ENCODE results near the gene BLOC1S1. TPM values are rescaled to one million over a fixed set of nuclear protein-coding genes. Genes with fewer than 3 reads are reported as not detected.
A peak's percentile ranks its signal among the peaks of the same experiment; 100 is the strongest.

BLOC1S1 gene
- total and polyA plus RNA-seq, 10 of the 15 experiments (the other 5 are each of a cell fraction or from before 2014, with no cell fraction given) = 126 to 285 (median 166) TPM

DNA sequence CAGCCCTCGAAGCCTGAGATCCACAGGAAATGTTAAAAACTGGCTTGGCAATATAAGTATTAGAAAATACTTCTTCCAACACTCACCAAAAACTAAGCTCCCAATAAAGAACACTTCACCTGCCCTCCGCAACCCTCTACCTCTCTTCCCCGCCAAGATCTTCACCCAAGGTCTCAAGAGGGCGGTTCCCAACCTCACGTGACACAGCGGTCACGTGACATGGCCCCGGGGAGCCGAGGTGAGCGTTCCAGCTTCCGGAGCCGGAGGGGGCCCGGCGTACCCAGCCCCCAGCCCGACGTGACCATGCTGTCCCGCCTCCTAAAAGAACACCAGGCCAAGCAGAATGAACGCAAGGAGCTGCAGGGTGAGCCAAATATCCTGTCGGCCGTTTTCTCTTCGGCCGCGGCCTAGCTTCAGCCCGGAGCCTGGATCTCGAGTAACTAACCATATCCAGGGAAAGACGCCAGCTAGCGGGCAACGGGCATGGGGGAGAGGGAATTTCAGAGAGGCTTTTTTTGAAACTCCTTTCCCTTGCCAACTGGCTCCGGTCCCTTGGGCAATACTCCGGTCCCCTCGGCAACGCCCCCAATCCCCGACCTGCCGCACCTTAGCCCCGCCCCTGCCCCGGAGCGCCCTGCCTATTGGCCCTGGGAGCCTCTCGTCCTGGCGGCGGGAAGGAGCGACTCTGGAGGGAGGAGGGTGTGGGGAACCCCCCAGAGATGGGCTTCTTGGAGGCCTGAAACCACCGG is at the start of gene BLOC1S1 (continued):
- TF ChIP-seq, protein P1, sequence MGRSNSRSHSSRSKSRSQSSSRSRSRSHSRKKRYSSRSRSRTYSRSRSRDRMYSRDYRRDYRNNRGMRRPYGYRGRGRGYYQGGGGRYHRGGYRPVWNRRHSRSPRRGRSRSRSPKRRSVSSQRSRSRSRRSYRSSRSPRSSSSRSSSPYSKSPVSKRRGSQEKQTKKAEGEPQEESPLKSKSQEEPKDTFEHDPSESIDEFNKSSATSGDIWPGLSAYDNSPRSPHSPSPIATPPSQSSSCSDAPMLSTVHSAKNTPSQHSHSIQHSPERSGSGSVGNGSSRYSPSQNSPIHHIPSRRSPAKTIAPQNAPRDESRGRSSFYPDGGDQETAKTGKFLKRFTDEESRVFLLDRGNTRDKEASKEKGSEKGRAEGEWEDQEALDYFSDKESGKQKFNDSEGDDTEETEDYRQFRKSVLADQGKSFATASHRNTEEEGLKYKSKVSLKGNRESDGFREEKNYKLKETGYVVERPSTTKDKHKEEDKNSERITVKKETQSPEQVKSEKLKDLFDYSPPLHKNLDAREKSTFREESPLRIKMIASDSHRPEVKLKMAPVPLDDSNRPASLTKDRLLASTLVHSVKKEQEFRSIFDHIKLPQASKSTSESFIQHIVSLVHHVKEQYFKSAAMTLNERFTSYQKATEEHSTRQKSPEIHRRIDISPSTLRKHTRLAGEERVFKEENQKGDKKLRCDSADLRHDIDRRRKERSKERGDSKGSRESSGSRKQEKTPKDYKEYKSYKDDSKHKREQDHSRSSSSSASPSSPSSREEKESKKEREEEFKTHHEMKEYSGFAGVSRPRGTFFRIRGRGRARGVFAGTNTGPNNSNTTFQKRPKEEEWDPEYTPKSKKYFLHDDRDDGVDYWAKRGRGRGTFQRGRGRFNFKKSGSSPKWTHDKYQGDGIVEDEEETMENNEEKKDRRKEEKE (IDR thresholded peaks at IDR 0.05) = no peak
- no peak for TF ChIP-seq NFXL1 (IDR thresholded peaks at IDR 0.05; ENCODE audit: borderline replicate concordance)
- TF ChIP-seq EGR1 (IDR thresholded peaks at IDR 0.05; ENCODE audit: borderline replicate concordance in 1 of 2, low read depth in 2 of 2, low read length in 2 of 2) = peak; percentile 21 to 57
- TF ChIP-seq PML (IDR thresholded peaks at IDR 0.05; ENCODE audit: low read length) = 0 out of 2 replicates have a peak, but pooled peaks have one; percentile 58
- TF ChIP-seq CREB1 (IDR thresholded peaks at IDR 0.05; ENCODE audit: low read depth) = peak; percentile 58; the same call in 1 of the 2 replicates
- peak; percentile 39 for TF ChIP-seq FOS (IDR thresholded peaks at IDR 0.05; ENCODE audit: borderline replicate concordance, extremely low read depth, insufficient read length)
- TF ChIP-seq, protein P2, sequence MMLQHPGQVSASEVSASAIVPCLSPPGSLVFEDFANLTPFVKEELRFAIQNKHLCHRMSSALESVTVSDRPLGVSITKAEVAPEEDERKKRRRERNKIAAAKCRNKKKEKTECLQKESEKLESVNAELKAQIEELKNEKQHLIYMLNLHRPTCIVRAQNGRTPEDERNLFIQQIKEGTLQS (IDR thresholded peaks at IDR 0.05; ENCODE audit: borderline replicate concordance, extremely low read depth, low read depth, low read length) = peak; percentile 99
- TF ChIP-seq STAT3 (IDR thresholded peaks at IDR 0.05; ENCODE audit: low read depth, low read length) = no peak
- TF ChIP-seq EED (IDR thresholded peaks at IDR 0.05; ENCODE audit: low read depth) = peak; percentile 55
- peak; percentile 79 for TF ChIP-seq NR2F1 (conservative IDR thresholded peaks at IDR 0.05)
- no peak for TF ChIP-seq FOXM1 (IDR thresholded peaks at IDR 0.05; ENCODE audit: low read depth, low read length)
- peak; percentile 51 for TF ChIP-seq MXI1 (IDR thresholded peaks at IDR 0.05; ENCODE audit: low read depth, low read length)
- no peak for TF ChIP-seq SREBF1 (IDR thresholded peaks at IDR 0.05; ENCODE audit: low read length)
- no peak for TF ChIP-seq ZNF622 (IDR thresholded peaks at IDR 0.05)
- TF ChIP-seq, protein P3, sequence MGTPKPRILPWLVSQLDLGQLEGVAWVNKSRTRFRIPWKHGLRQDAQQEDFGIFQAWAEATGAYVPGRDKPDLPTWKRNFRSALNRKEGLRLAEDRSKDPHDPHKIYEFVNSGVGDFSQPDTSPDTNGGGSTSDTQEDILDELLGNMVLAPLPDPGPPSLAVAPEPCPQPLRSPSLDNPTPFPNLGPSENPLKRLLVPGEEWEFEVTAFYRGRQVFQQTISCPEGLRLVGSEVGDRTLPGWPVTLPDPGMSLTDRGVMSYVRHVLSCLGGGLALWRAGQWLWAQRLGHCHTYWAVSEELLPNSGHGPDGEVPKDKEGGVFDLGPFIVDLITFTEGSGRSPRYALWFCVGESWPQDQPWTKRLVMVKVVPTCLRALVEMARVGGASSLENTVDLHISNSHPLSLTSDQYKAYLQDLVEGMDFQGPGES (IDR thresholded peaks at IDR 0.05) = 0 out of 2 replicates have a peak, but pooled peaks have one; percentile 10
- TF ChIP-seq JUNB (IDR thresholded peaks at IDR 0.05) = no peak; the same call in 1 of the 2 replicates
- TF ChIP-seq ZNF217 (IDR thresholded peaks at IDR 0.05) = no peak
- TF ChIP-seq, protein P4, sequence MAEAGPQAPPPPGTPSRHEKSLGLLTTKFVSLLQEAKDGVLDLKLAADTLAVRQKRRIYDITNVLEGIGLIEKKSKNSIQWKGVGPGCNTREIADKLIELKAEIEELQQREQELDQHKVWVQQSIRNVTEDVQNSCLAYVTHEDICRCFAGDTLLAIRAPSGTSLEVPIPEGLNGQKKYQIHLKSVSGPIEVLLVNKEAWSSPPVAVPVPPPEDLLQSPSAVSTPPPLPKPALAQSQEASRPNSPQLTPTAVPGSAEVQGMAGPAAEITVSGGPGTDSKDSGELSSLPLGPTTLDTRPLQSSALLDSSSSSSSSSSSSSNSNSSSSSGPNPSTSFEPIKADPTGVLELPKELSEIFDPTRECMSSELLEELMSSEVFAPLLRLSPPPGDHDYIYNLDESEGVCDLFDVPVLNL (IDR thresholded peaks at IDR 0.05; ENCODE audit: low read depth, low read length) = peak; percentile 90
- TF ChIP-seq TCF12 (IDR thresholded peaks at IDR 0.05; ENCODE audit: low read depth, low read length) = peak; percentile 62
- peak; percentile 74 for TF ChIP-seq POLR2A (IDR thresholded peaks at IDR 0.05; ENCODE audit: low read depth, low read length)
- no peak for TF ChIP-seq CHD1 (IDR thresholded peaks at IDR 0.05; ENCODE audit: low read depth, low read length)
- TF ChIP-seq CBFB (IDR thresholded peaks at IDR 0.05; ENCODE audit: low read depth) = peak; percentile 43; the same call in 1 of the 2 replicates
- no peak for TF ChIP-seq TCF3 (IDR thresholded peaks at IDR 0.05; ENCODE audit: borderline replicate concordance, insufficient read depth, low read depth, low read length)
- TF ChIP-seq, protein P5, sequence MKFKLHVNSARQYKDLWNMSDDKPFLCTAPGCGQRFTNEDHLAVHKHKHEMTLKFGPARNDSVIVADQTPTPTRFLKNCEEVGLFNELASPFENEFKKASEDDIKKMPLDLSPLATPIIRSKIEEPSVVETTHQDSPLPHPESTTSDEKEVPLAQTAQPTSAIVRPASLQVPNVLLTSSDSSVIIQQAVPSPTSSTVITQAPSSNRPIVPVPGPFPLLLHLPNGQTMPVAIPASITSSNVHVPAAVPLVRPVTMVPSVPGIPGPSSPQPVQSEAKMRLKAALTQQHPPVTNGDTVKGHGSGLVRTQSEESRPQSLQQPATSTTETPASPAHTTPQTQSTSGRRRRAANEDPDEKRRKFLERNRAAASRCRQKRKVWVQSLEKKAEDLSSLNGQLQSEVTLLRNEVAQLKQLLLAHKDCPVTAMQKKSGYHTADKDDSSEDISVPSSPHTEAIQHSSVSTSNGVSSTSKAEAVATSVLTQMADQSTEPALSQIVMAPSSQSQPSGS (IDR thresholded peaks at IDR 0.05; ENCODE audit: low read length) = no peak
- no peak for TF ChIP-seq PAX5 (IDR thresholded peaks at IDR 0.05; ENCODE audit: borderline replicate concordance, low read depth, low read length)

All from GM12878 (cell line).